ENCODE data around the gene UGT2A3. TPM values are rescaled to one million over a fixed set of nuclear protein-coding genes. Genes with fewer than 3 reads are reported as not detected.

UGT2A3 gene
- total and polyA plus RNA-seq, 2 of the 8 experiments (the other 6 are each of a cell fraction or from before 2014, with no cell fraction given) = not detected

GRCh38 chr4:68917016-68917415, 34.6 kb downstream of the UGT2A3 start:
- H3K18ac ChIP-seq (ENCODE audit: extremely low read depth, low read length) = no peak overlapping the region
- H3K23ac ChIP-seq (ENCODE audit: insufficient read length) = no peak overlapping the region
- H2BK12ac ChIP-seq (ENCODE audit: low read depth, low read length) = no peak overlapping the region
- no peak overlapping the region for H3K27ac ChIP-seq (ENCODE audit: low read depth, low read length)
- DNase-seq (ENCODE audit: low read depth in 1 of 2, low spot score in 2 of 2) (no peak), FAIRE-seq (no peak)
- H3K9ac ChIP-seq (replicated peaks in 1 of 4; ENCODE audit: extremely low read depth in 1 of 4, low read depth in 3 of 4, low read length in 3 of 4) = no peak overlapping the region
- ChIA-PET POLR2A (ENCODE audit: partially characterized antibody) (no interaction called here), CTCF (ENCODE audit: partially characterized antibody) (interaction anchor here (1.0 kb wide), 2 partner anchors 14 to 31 kb away, joined by 3 read pairs; no protein-coding TSS in a partner anchor)
- no peak overlapping the region for H4K5ac ChIP-seq (ENCODE audit: insufficient read length, low read depth, low read length)
- H3K27me3 ChIP-seq (replicated peaks in 1 of 4; ENCODE audit: control insufficient read depth in 3 of 4, extremely low read depth in 1 of 4, insufficient read depth in 3 of 4, low read length in 3 of 4) = no peaks in the 10 kb centered on the region
- H3K4me1 ChIP-seq (replicated peaks in 1 of 4; ENCODE audit: control insufficient read depth in 3 of 4, insufficient read depth in 4 of 4, low read length in 3 of 4) = 0 out of 7 replicates have a peak, but pooled peaks cover 0 to 3% (median 0%) of the 10 kb centered on the region in 4 experiments
- WGBS, 2 experiments (ENCODE audit: extremely low coverage in 1 of 2, insufficient coverage in 1 of 2, insufficient read length in 1 of 2, insufficient replicate concordance in 2 of 2, low coverage in 1 of 2, low lambda C conversion rate in 2 of 2, missing lambda C conversion rate in 1 of 2) = 78% methylated on average over 8 of the region's 8 CpGs; no CpG with 5 or more reads in 1 of the 2 experiments
- H3K79me1 ChIP-seq (ENCODE audit: low read depth, low read length) = no peaks in the 10 kb centered on the region
- no peak overlapping the region for H3K4me2 ChIP-seq (ENCODE audit: insufficient read depth in 1 of 2, low read depth in 2 of 2, low read length in 2 of 2)
- no peaks in the 10 kb centered on the region for H4K20me1 ChIP-seq (replicated peaks in 1 of 2; ENCODE audit: control insufficient read depth in 1 of 2, insufficient read depth in 2 of 2, low read length in 2 of 2)
- no peak overlapping the region for H4K91ac ChIP-seq (replicated peaks; ENCODE audit: insufficient read length, low read length)
- no peak overlapping the region for H2BK15ac ChIP-seq (ENCODE audit: low read length)
- H3K14ac ChIP-seq (ENCODE audit: insufficient read length) = no peak overlapping the region
- no peaks in the 10 kb centered on the region for H3K23me2 ChIP-seq (ENCODE audit: low read depth, low read length)
- H2BK5ac ChIP-seq (ENCODE audit: low read depth, low read length) = no peak overlapping the region
- no peak overlapping the region for H3K4ac ChIP-seq (replicated peaks; ENCODE audit: insufficient read length, low read depth, low read length)
- H3K56ac ChIP-seq (replicated peaks; ENCODE audit: insufficient read length, low read depth, low read length) = no peak overlapping the region
- no peak overlapping the region for H2BK20ac ChIP-seq (ENCODE audit: low read length)
- no peak overlapping the region for H2AK5ac ChIP-seq (ENCODE audit: low read depth, low read length)
- H3K79me2 ChIP-seq (ENCODE audit: control insufficient read depth in 1 of 2, insufficient read depth in 2 of 2, low read length in 2 of 2) = no peaks in the 10 kb centered on the region
- H2BK120ac ChIP-seq (replicated peaks; ENCODE audit: low read depth, low read length) = no peak overlapping the region
- H3K9me3 ChIP-seq (ENCODE audit: insufficient read depth in 2 of 2, low read depth in 1 of 2, low read length in 1 of 2) = no peaks in the 10 kb centered on the region
- no peak overlapping the region for H2AFZ ChIP-seq (ENCODE audit: low read length)
- no peak overlapping the region for H3K4me3 ChIP-seq (ENCODE audit: extremely low read depth in 1 of 4, insufficient read depth in 2 of 4, low read depth in 3 of 4, low read length in 4 of 4)
- no peaks in the 10 kb centered on the region for H3K36me3 ChIP-seq (ENCODE audit: control insufficient read depth in 2 of 4, insufficient read depth in 4 of 4, low read length in 3 of 4)
- H4K8ac ChIP-seq (ENCODE audit: extremely low read depth, insufficient read depth, low read length) = no peak overlapping the region
- TF ChIP-seq RFX5 (IDR thresholded peaks at IDR 0.05; ENCODE audit: borderline replicate concordance, low read depth, low read length) = no peak
- no peak for TF ChIP-seq KDM4A (IDR thresholded peaks at IDR 0.05; ENCODE audit: low read depth, low read length, severe bottlenecking)
- TF ChIP-seq SIN3A (conservative IDR thresholded peaks at IDR 0.05 in 1 of 2, IDR thresholded peaks at IDR 0.05 in 1 of 2; ENCODE audit: low read depth in 1 of 2, low read length in 2 of 2) = no peak
- no peak for TF ChIP-seq SIRT6 (IDR thresholded peaks at IDR 0.05; ENCODE audit: low read length)
- no peak for TF ChIP-seq TAF1 (IDR thresholded peaks at IDR 0.05; ENCODE audit: low read depth, low read length)
- no peak for TF ChIP-seq RBBP5 (IDR thresholded peaks at IDR 0.05; ENCODE audit: borderline replicate concordance, low read depth, low read length)
- TF ChIP-seq GTF2F1 (IDR thresholded peaks at IDR 0.05; ENCODE audit: borderline replicate concordance, low read depth, low read length) = no peak
- TF ChIP-seq USF2 (IDR thresholded peaks at IDR 0.05; ENCODE audit: low read length) = no peak
- TF ChIP-seq TBP (IDR thresholded peaks at IDR 0.05; ENCODE audit: low read depth, low read length) = no peak
- TF ChIP-seq SP1 (IDR thresholded peaks at IDR 0.05; ENCODE audit: low read depth, low read length) = no peak
- TF ChIP-seq MAFK (IDR thresholded peaks at IDR 0.05; ENCODE audit: low read depth, low read length) = no peak
- no peak for TF ChIP-seq PHF8 (conservative IDR thresholded peaks at IDR 0.05; ENCODE audit: low read depth, low read length)
- TF ChIP-seq CHD2 (IDR thresholded peaks at IDR 0.05; ENCODE audit: low read length) = no peak
